HCT116 (cell line): ENCODE data around the gene NT5C2. TPM values are rescaled to one million over a fixed set of nuclear protein-coding genes. Genes with fewer than 3 reads are reported as not detected.

Experiments used
- ATAC-seq: fragments of 200-7000 bp; cut with Tn5 transposase; 2 replicates; pipeline ENCODE4 v1.9.1; 2020; ENCODE audit warnings: mild to moderate bottlenecking, moderate library complexity
- BruUV-seq: library from RNA; stranded (reverse); fragments of 400-500 nt; replicated peaks from 2 replicates; lab custom pipeline; 2021; lab: Mats Ljungman, UMichigan
- CTCF ChIA-PET: fragments of 300-600 bp; sonication (Branson Sonifier 250); formaldehyde crosslinking; loops from one replicate; lab custom pipeline; 2021; ENCODE audit warnings: antibody characterized with exemption; lab: Charles Lee
- POLR2A ChIA-PET: fragments of 300-600, 350-600 bp; sonication (Branson Sonifier 250); formaldehyde crosslinking; loops from one replicate; lab custom pipeline; 2021; ENCODE audit warnings: antibody characterized with exemption; lab: Charles Lee
- RAD21 ChIA-PET, 2 experiments: fragments of 300-600 bp; sonication (Branson Sonifier 250); formaldehyde crosslinking; loops; one replicate each; lab custom pipeline; 2023; ENCODE audit warnings: low total read pairs in 2 of 2; ENCODE audit not compliant: uncharacterized antibody in 2 of 2, unreplicated experiment in 2 of 2, low non-redundant PET in 1 of 2; lab: Charles Lee
- DNase-seq: peaks from one replicate; pipeline ENCODE4 v3.0.0-alpha.2; 2010; ENCODE audit warnings: low read depth, low spot score
- H2AFZ ChIP-seq: fragments of 200-600 bp; shearing (Covaris generic), sonication (generic); 2 replicates; pipeline ENCODE4 v1.6.1; 2017; ENCODE audit warnings: low read depth, mixed run types, mixed read lengths, antibody characterized with exemption, low read length; ENCODE audit not compliant: poor library complexity, severe bottlenecking
- H3K27ac ChIP-seq: 2 replicates; pipeline ENCODE4 v1.5.1; 2012; ENCODE audit warnings: low read depth, low read length
- H3K27me3 ChIP-seq: fragments of 200-600 bp; sonication (generic); 2 replicates; pipeline ENCODE4 v1.6.1; 2016; ENCODE audit warnings: mixed run types, low read length, mixed read lengths; ENCODE audit not compliant: insufficient read depth
- H3K36me3 ChIP-seq, 2 experiments: fragments of 200-500 bp in 1 of 2; fragments of 200-600 bp in 1 of 2; sonication (Bioruptor generic) in 1 of 2; sonication (generic) in 1 of 2; 2 replicates each; pipeline versions ENCODE4 v1.5.1 to v1.6.1; 2014 to 2016; ENCODE audit warnings: low read length in 2 of 2, inconsistent platforms in 1 of 2, mixed read lengths in 1 of 2, mixed run types in 1 of 2; ENCODE audit not compliant: insufficient read depth in 2 of 2, control insufficient read depth in 1 of 2
- H3K4me1 ChIP-seq, 2 experiments: fragments of 200-600 bp in 1 of 2; sonication (generic) in 1 of 2; 2 replicates each; pipeline versions ENCODE4 v1.5.1 to v1.6.1; 2012 to 2017; ENCODE audit warnings: low read length in 2 of 2, inconsistent platforms in 1 of 2, mild to moderate bottlenecking in 1 of 2, mixed read lengths in 1 of 2, mixed run types in 1 of 2, moderate library complexity in 1 of 2; ENCODE audit not compliant: insufficient read depth in 2 of 2, control insufficient read depth in 1 of 2
- H3K4me2 ChIP-seq: fragments of 200-600 bp; sonication (generic); 2 replicates; pipeline ENCODE4 v1.6.1; 2017; ENCODE audit warnings: mixed run types, low read length, mixed read lengths
- H3K4me3 ChIP-seq, 2 experiments: fragments of 200-600 bp in 1 of 2; sonication (generic) in 1 of 2; replicated peaks in 1 of 2; 2 replicates each; pipeline ENCODE4 v1.5.1; 2011 to 2016; ENCODE audit warnings: low read length in 2 of 2, control low read depth in 1 of 2, low read depth in 1 of 2, mild to moderate bottlenecking in 1 of 2, mixed read lengths in 1 of 2, mixed run types in 1 of 2
- H3K79me2 ChIP-seq: fragments of 200-600 bp; sonication (generic); 2 replicates; pipeline ENCODE4 v1.6.1; 2017; ENCODE audit warnings: mild to moderate bottlenecking, mixed run types, low read length, moderate library complexity, mixed read lengths; ENCODE audit not compliant: insufficient read depth
- H3K9ac ChIP-seq: fragments of 200-600 bp; sonication (generic); 2 replicates; pipeline ENCODE4 v1.6.1; 2016; ENCODE audit warnings: low read length, mixed read lengths
- H3K9me2 ChIP-seq: fragments of 200-600 bp; sonication (generic), shearing (Covaris generic); 2 replicates; pipeline ENCODE4 v1.6.1; 2017; ENCODE audit warnings: mixed run types, mild to moderate bottlenecking, moderate library complexity; ENCODE audit not compliant: insufficient read depth
- H3K9me3 ChIP-seq, 2 experiments: fragments of 200-500 bp in 1 of 2; fragments of 200-600 bp in 1 of 2; sonication (Bioruptor generic) in 1 of 2; sonication (generic) in 1 of 2; 2 replicates each; pipeline ENCODE4 v1.6.1; 2014 to 2017; ENCODE audit warnings: low read length in 2 of 2, mixed read lengths in 2 of 2, inconsistent platforms in 1 of 2, low read depth in 1 of 2, mild to moderate bottlenecking in 1 of 2, mixed run types in 1 of 2, moderate library complexity in 1 of 2; ENCODE audit not compliant: control insufficient read depth in 1 of 2, insufficient read depth in 1 of 2
- H4K20me1 ChIP-seq: fragments of 200-600 bp; sonication (generic), shearing (Covaris generic); 2 replicates; pipeline ENCODE4 v1.6.1; 2017; ENCODE audit warnings: mixed run types, mild to moderate bottlenecking, moderate library complexity; ENCODE audit not compliant: insufficient read depth
- ATF3 ChIP-seq: IDR thresholded peaks from 2 replicates; pipeline ENCODE4 v1.6.1; 2012
- CBX3 ChIP-seq: IDR thresholded peaks from 2 replicates; pipeline ENCODE4 v1.6.1; 2012; ENCODE audit warnings: low read depth
- CEBPB ChIP-seq: IDR thresholded peaks from 2 replicates; pipeline ENCODE4 v1.6.1; 2012; ENCODE audit warnings: low read depth
- EGR1 ChIP-seq: IDR thresholded peaks from 2 replicates; pipeline ENCODE4 v1.6.1; 2012; ENCODE audit warnings: low read depth
- ELF1 ChIP-seq: IDR thresholded peaks from 2 replicates; pipeline ENCODE4 v1.6.1; 2012; ENCODE audit warnings: low read depth, borderline replicate concordance
- EZH2 ChIP-seq: fragments of 200-600 bp; sonication (generic); IDR thresholded peaks from 2 replicates; pipeline ENCODE4 v1.6.1; 2017; ENCODE audit warnings: antibody characterized with exemption, mixed run types
- EZH2phosphoT487 ChIP-seq: fragments of 200-600 bp; IDR thresholded peaks from 2 replicates; pipeline ENCODE4 v1.6.1; 2018; ENCODE audit warnings: antibody characterized with exemption, borderline replicate concordance
- FOSL1 ChIP-seq: IDR thresholded peaks from 2 replicates; pipeline ENCODE4 v1.6.1; 2012; ENCODE audit warnings: low read depth
- JUND ChIP-seq: IDR thresholded peaks from 2 replicates; pipeline ENCODE4 v1.6.1; 2012
- MAX ChIP-seq: IDR thresholded peaks from 2 replicates; pipeline ENCODE4 v1.6.1; 2012
- POLR2A ChIP-seq: IDR thresholded peaks from 2 replicates; pipeline ENCODE4 v1.7.0; 2011; ENCODE audit warnings: borderline replicate concordance; ENCODE audit not compliant: insufficient read depth, insufficient read length; ENCODE audit errors: extremely low read depth
- POLR2AphosphoS5 ChIP-seq: IDR thresholded peaks from 2 replicates; pipeline ENCODE4 v1.6.1; 2011; ENCODE audit warnings: mild to moderate bottlenecking, low read depth, low read length, moderate library complexity
- RAD21 ChIP-seq: IDR thresholded peaks from 2 replicates; pipeline ENCODE4 v1.6.1; 2012; ENCODE audit warnings: low read depth, mild to moderate bottlenecking
- SIN3A ChIP-seq: IDR thresholded peaks from 2 replicates; pipeline ENCODE4 v1.6.1; 2012; ENCODE audit warnings: low read depth
- SP1 ChIP-seq: IDR thresholded peaks from 2 replicates; pipeline ENCODE4 v1.6.1; 2012; ENCODE audit warnings: low read depth
- SRF ChIP-seq: IDR thresholded peaks from 2 replicates; pipeline ENCODE4 v1.6.1; 2012; ENCODE audit warnings: low read depth
- TCF7L2 ChIP-seq: IDR thresholded peaks from 2 replicates; pipeline ENCODE4 v1.7.0; 2011; ENCODE audit warnings: borderline replicate concordance, inconsistent platforms; ENCODE audit not compliant: insufficient read depth, insufficient read length; ENCODE audit errors: extremely low read depth
- ZFX ChIP-seq: fragments of 450-650 bp; IDR thresholded peaks from 2 replicates; pipeline ENCODE4 v1.6.1; 2017
- ZNF274 ChIP-seq: fragments of 200-500 bp; sonication (Bioruptor generic); IDR thresholded peaks from 2 replicates; pipeline ENCODE4 v1.6.1; 2014; ENCODE audit warnings: mild to moderate bottlenecking, low read depth, low read length, inconsistent platforms
- intact Hi-C: fragments of 100-400 bp; cut with micrococcal nuclease; formaldehyde crosslinking; loops from 2 replicates; pipeline ENCODE4 v1.10.0; 2022
- total RNA-seq: library from RNA; stranded (reverse); gene quantifications from one replicate; pipeline ENCODE4 v1.2.1, GENCODE V29; 2021; ENCODE audit not compliant: unreplicated experiment
- TF ChIP-seq, protein P1 (sequence below): IDR thresholded peaks from 2 replicates; pipeline ENCODE4 v1.6.1; 2011; ENCODE audit warnings: mild to moderate bottlenecking, low read length, moderate library complexity; ENCODE audit not compliant: insufficient replicate concordance; ENCODE audit errors: extremely low read depth
- TF ChIP-seq, protein P2 (sequence below), 3 experiments: fragments of 200-600 bp in 1 of 3; sonication (generic) in 1 of 3; IDR thresholded peaks in 2 of 3; conservative IDR thresholded peaks in 1 of 3; 2 replicates each; pipeline ENCODE4 v1.5.1; 2012 to 2017; ENCODE audit warnings: low read depth in 2 of 3, low read length in 2 of 3, antibody characterized with exemption in 1 of 3, borderline replicate concordance in 1 of 3, control low read depth in 1 of 3, mild to moderate bottlenecking in 1 of 3, mixed read lengths in 1 of 3, mixed run types in 1 of 3, moderate library complexity in 1 of 3; ENCODE audit not compliant: insufficient read depth in 1 of 3
- TF ChIP-seq, protein P3 (sequence below): IDR thresholded peaks from 2 replicates; pipeline ENCODE4 v1.6.1; 2012; ENCODE audit warnings: low read depth

The NT5C2 gene
- total RNA-seq, 1 experiment from 2014 or later = 63.0 TPM

DNA sequence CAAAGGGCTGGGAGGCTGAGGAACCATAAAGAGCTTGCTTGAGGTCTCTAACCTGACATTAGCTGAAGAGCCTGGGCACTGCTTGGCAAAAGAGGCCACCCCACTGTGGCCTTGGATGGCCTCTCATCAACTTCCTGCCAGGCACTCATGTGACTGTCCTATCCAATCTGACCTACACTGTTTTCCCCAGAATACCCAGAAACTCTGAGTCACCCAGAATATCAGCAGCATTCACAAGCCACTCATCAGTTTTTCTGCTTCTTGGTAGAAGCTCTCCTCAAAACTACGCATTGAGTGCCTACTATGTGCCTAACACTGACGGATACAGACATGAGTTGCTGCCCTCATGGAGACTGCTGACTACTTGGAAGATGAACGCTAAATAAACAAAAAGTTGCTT, 4.1 kb upstream of the NT5C2 start:
- Histone ChIP-seq H3K4me2 (peak overlapping the region; percentile 54), H3K9me2 (no peaks in the 10 kb centered on the region), H3K27me3 (no peaks in the 10 kb centered on the region), H3K4me3 (peak overlapping the region in 1 of 2 experiments; percentile 3; a peak in 2 of 4 replicates), H3K36me3 (no peaks in the 10 kb centered on the region), H3K9me3 (no peaks in the 10 kb centered on the region), H3K27ac (no peak overlapping the region), H3K79me2 (peaks cover 7% of the 10 kb centered on the region), H4K20me1 (peaks cover 3% of the 10 kb centered on the region; the same call in 1 of the 2 replicates), H3K9ac (peak overlapping the region; percentile 9), H2AFZ (peak overlapping the region; percentile 4), H3K4me1 (peaks cover 23 to 41% of the 10 kb centered on the region in 2 experiments)
- CTCF ChIA-PET = interaction anchor here (1.0 to 1.4 kb wide), 3 partner anchors 34 to 47 kb away, joined by 3 to 6 read pairs (median 4); no protein-coding TSS in a partner anchor
- peak; percentile 37 for DNase-seq
- BruUV-seq = no TSS peak
- RAD21 ChIA-PET = no interaction called here
- POLR2A ChIA-PET = interaction anchor here (0.7 to 1.3 kb wide), 4 partner anchors 30 to 42 kb away, joined by 3 to 5 read pairs (median 3); no protein-coding TSS in a partner anchor
- intact Hi-C loops = no loop called here
- ATAC-seq = no peak
- TF ChIP-seq, protein P1, sequence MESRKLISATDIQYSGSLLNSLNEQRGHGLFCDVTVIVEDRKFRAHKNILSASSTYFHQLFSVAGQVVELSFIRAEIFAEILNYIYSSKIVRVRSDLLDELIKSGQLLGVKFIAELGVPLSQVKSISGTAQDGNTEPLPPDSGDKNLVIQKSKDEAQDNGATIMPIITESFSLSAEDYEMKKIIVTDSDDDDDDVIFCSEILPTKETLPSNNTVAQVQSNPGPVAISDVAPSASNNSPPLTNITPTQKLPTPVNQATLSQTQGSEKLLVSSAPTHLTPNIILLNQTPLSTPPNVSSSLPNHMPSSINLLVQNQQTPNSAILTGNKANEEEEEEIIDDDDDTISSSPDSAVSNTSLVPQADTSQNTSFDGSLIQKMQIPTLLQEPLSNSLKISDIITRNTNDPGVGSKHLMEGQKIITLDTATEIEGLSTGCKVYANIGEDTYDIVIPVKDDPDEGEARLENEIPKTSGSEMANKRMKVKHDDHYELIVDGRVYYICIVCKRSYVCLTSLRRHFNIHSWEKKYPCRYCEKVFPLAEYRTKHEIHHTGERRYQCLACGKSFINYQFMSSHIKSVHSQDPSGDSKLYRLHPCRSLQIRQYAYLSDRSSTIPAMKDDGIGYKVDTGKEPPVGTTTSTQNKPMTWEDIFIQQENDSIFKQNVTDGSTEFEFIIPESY = no peak
- TF ChIP-seq EGR1 (no peak), POLR2A (no peak), SP1 (peak; percentile 63), CBX3 (peak; percentile 73; the same call in 1 of the 2 replicates), SIN3A (no peak), ATF3 (no peak), ZFX (no peak), POLR2AphosphoS5 (peak; percentile 59), JUND (peak; percentile 76), ELF1 (no peak), CEBPB (no peak), EZH2 (no peak), TCF7L2 (no peak), RAD21 (no peak), FOSL1 (peak; percentile 68), EZH2phosphoT487 (no peak), ZNF274 (no peak), SRF (no peak), MAX (peak; percentile 45; the same call in 1 of the 2 replicates)
- TF ChIP-seq, protein P2, sequence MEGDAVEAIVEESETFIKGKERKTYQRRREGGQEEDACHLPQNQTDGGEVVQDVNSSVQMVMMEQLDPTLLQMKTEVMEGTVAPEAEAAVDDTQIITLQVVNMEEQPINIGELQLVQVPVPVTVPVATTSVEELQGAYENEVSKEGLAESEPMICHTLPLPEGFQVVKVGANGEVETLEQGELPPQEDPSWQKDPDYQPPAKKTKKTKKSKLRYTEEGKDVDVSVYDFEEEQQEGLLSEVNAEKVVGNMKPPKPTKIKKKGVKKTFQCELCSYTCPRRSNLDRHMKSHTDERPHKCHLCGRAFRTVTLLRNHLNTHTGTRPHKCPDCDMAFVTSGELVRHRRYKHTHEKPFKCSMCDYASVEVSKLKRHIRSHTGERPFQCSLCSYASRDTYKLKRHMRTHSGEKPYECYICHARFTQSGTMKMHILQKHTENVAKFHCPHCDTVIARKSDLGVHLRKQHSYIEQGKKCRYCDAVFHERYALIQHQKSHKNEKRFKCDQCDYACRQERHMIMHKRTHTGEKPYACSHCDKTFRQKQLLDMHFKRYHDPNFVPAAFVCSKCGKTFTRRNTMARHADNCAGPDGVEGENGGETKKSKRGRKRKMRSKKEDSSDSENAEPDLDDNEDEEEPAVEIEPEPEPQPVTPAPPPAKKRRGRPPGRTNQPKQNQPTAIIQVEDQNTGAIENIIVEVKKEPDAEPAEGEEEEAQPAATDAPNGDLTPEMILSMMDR (IDR thresholded peaks at IDR 0.05 in 2 of 3, conservative IDR thresholded peaks at IDR 0.05 in 1 of 3; ENCODE audit: borderline replicate concordance in 1 of 3, insufficient read depth in 1 of 3, low read depth in 2 of 3, low read length in 2 of 3) = no peak
- TF ChIP-seq, protein P3, sequence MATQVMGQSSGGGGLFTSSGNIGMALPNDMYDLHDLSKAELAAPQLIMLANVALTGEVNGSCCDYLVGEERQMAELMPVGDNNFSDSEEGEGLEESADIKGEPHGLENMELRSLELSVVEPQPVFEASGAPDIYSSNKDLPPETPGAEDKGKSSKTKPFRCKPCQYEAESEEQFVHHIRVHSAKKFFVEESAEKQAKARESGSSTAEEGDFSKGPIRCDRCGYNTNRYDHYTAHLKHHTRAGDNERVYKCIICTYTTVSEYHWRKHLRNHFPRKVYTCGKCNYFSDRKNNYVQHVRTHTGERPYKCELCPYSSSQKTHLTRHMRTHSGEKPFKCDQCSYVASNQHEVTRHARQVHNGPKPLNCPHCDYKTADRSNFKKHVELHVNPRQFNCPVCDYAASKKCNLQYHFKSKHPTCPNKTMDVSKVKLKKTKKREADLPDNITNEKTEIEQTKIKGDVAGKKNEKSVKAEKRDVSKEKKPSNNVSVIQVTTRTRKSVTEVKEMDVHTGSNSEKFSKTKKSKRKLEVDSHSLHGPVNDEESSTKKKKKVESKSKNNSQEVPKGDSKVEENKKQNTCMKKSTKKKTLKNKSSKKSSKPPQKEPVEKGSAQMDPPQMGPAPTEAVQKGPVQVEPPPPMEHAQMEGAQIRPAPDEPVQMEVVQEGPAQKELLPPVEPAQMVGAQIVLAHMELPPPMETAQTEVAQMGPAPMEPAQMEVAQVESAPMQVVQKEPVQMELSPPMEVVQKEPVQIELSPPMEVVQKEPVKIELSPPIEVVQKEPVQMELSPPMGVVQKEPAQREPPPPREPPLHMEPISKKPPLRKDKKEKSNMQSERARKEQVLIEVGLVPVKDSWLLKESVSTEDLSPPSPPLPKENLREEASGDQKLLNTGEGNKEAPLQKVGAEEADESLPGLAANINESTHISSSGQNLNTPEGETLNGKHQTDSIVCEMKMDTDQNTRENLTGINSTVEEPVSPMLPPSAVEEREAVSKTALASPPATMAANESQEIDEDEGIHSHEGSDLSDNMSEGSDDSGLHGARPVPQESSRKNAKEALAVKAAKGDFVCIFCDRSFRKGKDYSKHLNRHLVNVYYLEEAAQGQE = no peak
